ENCODE measurements around the gene NDUFB10.
A peak's percentile ranks its signal among the peaks of the same experiment; 100 is the strongest.

GRCh38 chr16:2009791-2010510, 50.6 kb downstream of the NDUFB10 start, which contains the start of gene ZNF598:
- TF ChIP-seq CTCF (IDR thresholded peaks at IDR 0.05; ENCODE audit: low read depth, low read length, missing input control) (no peak), ZBTB33 (IDR thresholded peaks at IDR 0.05) (no peak), YY1 (IDR thresholded peaks at IDR 0.05) (peak; percentile 35), RAD21 (IDR thresholded peaks at IDR 0.05) (no peak), REST (IDR thresholded peaks at IDR 0.05) (no peak), TAF1 (conservative IDR thresholded peaks at IDR 0.05) (no peak), RXRA (IDR thresholded peaks at IDR 0.05) (no peak), HNF4A (conservative IDR thresholded peaks at IDR 0.05) (no peak), ATF3 (IDR thresholded peaks at IDR 0.05) (no peak)
